WTC11 (cell line): ENCODE data around the gene ITCH. TPM values are rescaled to one million over a fixed set of nuclear protein-coding genes. Genes with fewer than 3 reads are reported as not detected.

Experiments used
- ATAC-seq: fragments of 200-7000 bp; cut with Tn5 transposase; 2 replicates; pipeline ENCODE4 v1.10.0; 2021; ENCODE audit warnings: mild to moderate bottlenecking, moderate library complexity
- CTCF ChIA-PET: fragments of 300-600 bp; sonication (Branson Sonifier 250); formaldehyde crosslinking; loops from one replicate; lab custom pipeline; 2021; ENCODE audit warnings: antibody characterized with exemption; lab: Charles Lee
- POLR2A ChIA-PET: fragments of 350-600 bp; sonication (Branson Sonifier 250); formaldehyde crosslinking; loops from one replicate; lab custom pipeline; 2021; ENCODE audit warnings: antibody characterized with exemption; lab: Charles Lee
- DNase-seq: peaks from one replicate; pipeline ENCODE4 v3.0.0; 2021; ENCODE audit warnings: low spot score
- H3K27ac Mint-ChIP-seq: 2 replicates; pipeline ENCODE4 v1.8.0; 2021; ENCODE audit warnings: mixed read lengths
- H3K27me3 Mint-ChIP-seq: 2 replicates; pipeline ENCODE4 v1.8.0; 2021; ENCODE audit warnings: low read depth, mild to moderate bottlenecking, moderate library complexity, mixed read lengths
- H3K36me3 Mint-ChIP-seq: 2 replicates; pipeline ENCODE4 v1.8.0; 2021; ENCODE audit warnings: mixed read lengths
- H3K4me1 Mint-ChIP-seq: 2 replicates; pipeline ENCODE4 v1.8.0; 2022; ENCODE audit warnings: mixed read lengths
- H3K4me3 Mint-ChIP-seq: 2 replicates; pipeline ENCODE4 v1.8.0; 2021; ENCODE audit warnings: mild to moderate bottlenecking, moderate library complexity, mixed read lengths
- H3K9me3 Mint-ChIP-seq: 2 replicates; pipeline ENCODE4 v1.8.0; 2021; ENCODE audit warnings: mixed read lengths
- CBFB ChIP-seq: sonication (generic); formaldehyde crosslinking; IDR thresholded peaks from 2 replicates; pipeline ENCODE4 v1.8.1; 2022; ENCODE audit warnings: mild to moderate bottlenecking, low read depth, missing genetic modification reagents
- ELF4 ChIP-seq: sonication (generic); formaldehyde crosslinking; IDR thresholded peaks from 2 replicates; pipeline ENCODE4 v1.8.1; 2022; ENCODE audit warnings: low read depth, mild to moderate bottlenecking, moderate library complexity, missing genetic modification reagents
- ESRRA ChIP-seq: sonication (generic); formaldehyde crosslinking; IDR thresholded peaks from 2 replicates; pipeline ENCODE4 v1.8.1; 2022; ENCODE audit warnings: mild to moderate bottlenecking, missing genetic modification reagents, borderline replicate concordance
- FOXK1 ChIP-seq: sonication (generic); formaldehyde crosslinking; IDR thresholded peaks from 2 replicates; pipeline ENCODE4 v1.8.0; 2022; ENCODE audit warnings: mild to moderate bottlenecking, moderate library complexity, missing genetic modification reagents
- FOXP1 ChIP-seq: sonication (generic); formaldehyde crosslinking; IDR thresholded peaks from 2 replicates; pipeline ENCODE4 v1.8.0; 2022; ENCODE audit warnings: missing genetic modification reagents, mild to moderate bottlenecking, moderate library complexity, borderline replicate concordance
- GABPB1 ChIP-seq: sonication (generic); formaldehyde crosslinking; IDR thresholded peaks from 2 replicates; pipeline ENCODE4 v1.8.1; 2023; ENCODE audit warnings: mild to moderate bottlenecking, missing genetic modification reagents
- GRHL2 ChIP-seq: fragments of 250-450 bp; sonication (Bioruptor Pico); IDR thresholded peaks from 2 replicates; pipeline ENCODE4 v1.8.0; 2022; ENCODE audit warnings: mild to moderate bottlenecking, moderate library complexity; ENCODE audit not compliant: insufficient replicate concordance, severe bottlenecking
- MYBL2 ChIP-seq: sonication (generic); formaldehyde crosslinking; IDR thresholded peaks from 2 replicates; pipeline ENCODE4 v1.8.1; 2023; ENCODE audit warnings: mild to moderate bottlenecking, moderate library complexity, missing genetic modification reagents
- NFYB ChIP-seq: sonication (generic); formaldehyde crosslinking; conservative IDR thresholded peaks from 2 replicates; pipeline ENCODE4 v1.8.0; 2022; ENCODE audit warnings: low read depth, missing genetic modification reagents
- NR1H2 ChIP-seq: sonication (generic); formaldehyde crosslinking; IDR thresholded peaks from 2 replicates; pipeline ENCODE4 v1.9.0; 2021; ENCODE audit warnings: mild to moderate bottlenecking, moderate library complexity, missing genetic modification reagents
- NR2C2 ChIP-seq: sonication (generic); formaldehyde crosslinking; IDR thresholded peaks from 2 replicates; pipeline ENCODE4 v1.8.0; 2022; ENCODE audit warnings: mild to moderate bottlenecking, missing genetic modification reagents
- SMAD3 ChIP-seq: sonication (generic); formaldehyde crosslinking; IDR thresholded peaks from 2 replicates; pipeline ENCODE4 v1.8.0; 2022; ENCODE audit warnings: missing genetic modification reagents, mild to moderate bottlenecking, borderline replicate concordance
- SP1 ChIP-seq: sonication (generic); formaldehyde crosslinking; conservative IDR thresholded peaks from 2 replicates; pipeline ENCODE4 v1.8.1; 2022; ENCODE audit warnings: missing genetic modification reagents
- TEAD4 ChIP-seq: sonication (generic); formaldehyde crosslinking; IDR thresholded peaks from 2 replicates; pipeline ENCODE4 v1.8.0; 2022; ENCODE audit warnings: mild to moderate bottlenecking, missing genetic modification reagents
- ZBTB21 ChIP-seq: sonication (generic); formaldehyde crosslinking; IDR thresholded peaks from 2 replicates; pipeline ENCODE4 v1.8.1; 2023; ENCODE audit warnings: mild to moderate bottlenecking, missing genetic modification reagents, borderline replicate concordance
- ZNF138 ChIP-seq: sonication (generic); formaldehyde crosslinking; conservative IDR thresholded peaks from 2 replicates; pipeline ENCODE4 v1.8.1; 2022; ENCODE audit warnings: mild to moderate bottlenecking, moderate library complexity, missing genetic modification reagents
- ZNF219 ChIP-seq: sonication (generic); formaldehyde crosslinking; IDR thresholded peaks from 2 replicates; pipeline ENCODE4 v1.8.0; 2023; ENCODE audit warnings: missing genetic modification reagents, mild to moderate bottlenecking, borderline replicate concordance
- ZNF232 ChIP-seq: sonication (generic); formaldehyde crosslinking; IDR thresholded peaks from 2 replicates; pipeline ENCODE4 v1.8.0; 2022; ENCODE audit warnings: mild to moderate bottlenecking, missing genetic modification reagents
- ZNF396 ChIP-seq: fragments of 250-450 bp; sonication (Bioruptor Pico); IDR thresholded peaks from 2 replicates; pipeline ENCODE4 v1.8.0; 2021; ENCODE audit warnings: mild to moderate bottlenecking, moderate library complexity, borderline replicate concordance
- ZNF423 ChIP-seq: fragments of 250-450 bp; sonication (Bioruptor Pico); IDR thresholded peaks from 2 replicates; pipeline ENCODE4 v2.1.2; 2022; ENCODE audit warnings: mild to moderate bottlenecking, moderate library complexity
- total RNA-seq: library from RNA; stranded (reverse); gene quantifications from 3 replicates; pipeline ENCODE4 v1.2.3, GENCODE V29; 2021
- TF ChIP-seq, protein P1 (sequence below): sonication (generic); formaldehyde crosslinking; IDR thresholded peaks from 2 replicates; pipeline ENCODE4 v1.8.1; 2023; ENCODE audit warnings: mild to moderate bottlenecking, missing genetic modification reagents, borderline replicate concordance
- TF ChIP-seq, protein P2 (sequence below): fragments of 200-600 bp; IDR thresholded peaks from 2 replicates; pipeline ENCODE4 v1.8.0; 2022; ENCODE audit warnings: antibody characterized with exemption
- TF ChIP-seq, protein P3 (sequence below): sonication (generic); formaldehyde crosslinking; IDR thresholded peaks from 2 replicates; pipeline ENCODE4 v1.8.0; 2023; ENCODE audit warnings: missing genetic modification reagents
- TF ChIP-seq, protein P4 (sequence below): sonication (generic); formaldehyde crosslinking; IDR thresholded peaks from 2 replicates; pipeline ENCODE4 v1.8.1; 2022; ENCODE audit warnings: low read depth, mild to moderate bottlenecking, moderate library complexity, missing genetic modification reagents, borderline replicate concordance
- TF ChIP-seq, protein P5 (sequence below): sonication (generic); formaldehyde crosslinking; IDR thresholded peaks from 2 replicates; pipeline ENCODE4 v1.8.0; 2022; ENCODE audit warnings: mild to moderate bottlenecking, missing genetic modification reagents

The ITCH gene
- total RNA-seq, 1 experiment from 2014 or later, result 35.8 TPM

DNA sequence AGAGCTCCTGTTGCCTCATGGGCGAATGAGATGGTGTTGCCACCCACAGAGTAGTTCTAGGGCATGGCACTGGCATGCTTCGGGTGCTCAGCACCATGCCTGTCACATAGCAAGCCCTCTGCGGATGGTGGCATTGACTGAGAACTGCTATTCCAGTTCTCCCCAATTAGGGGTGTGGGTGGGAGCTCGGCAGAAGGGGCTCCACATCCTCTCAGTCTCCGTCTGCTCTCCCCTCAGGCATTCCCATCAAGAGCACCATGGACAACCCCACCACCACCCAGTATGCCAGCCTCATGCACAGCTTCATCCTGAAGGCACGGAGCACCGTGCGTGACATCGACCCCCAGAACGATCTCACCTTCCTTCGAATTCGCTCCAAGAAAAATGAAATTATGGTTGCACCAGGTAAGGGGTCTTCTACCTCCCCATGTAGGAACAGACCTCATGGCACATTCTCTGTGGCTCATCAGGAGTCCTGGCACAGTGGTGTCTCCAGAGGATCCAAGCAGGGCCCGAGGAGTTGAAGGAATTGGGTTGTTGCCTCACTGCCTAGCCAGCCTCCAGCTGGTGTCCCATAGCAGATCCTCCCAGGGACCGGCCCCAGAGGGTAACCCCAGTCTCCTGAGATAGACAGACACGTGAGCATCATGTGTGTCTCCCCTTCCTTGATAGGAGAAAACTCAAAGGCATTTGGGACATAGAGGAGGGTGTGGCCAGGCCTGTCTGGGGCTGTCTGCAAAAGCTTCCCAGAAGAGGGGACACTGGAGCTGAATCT, 171.5 kb downstream of the ITCH start:
- ATAC-seq, result no peak
- CTCF ChIA-PET, result interaction anchor here (1.7 kb wide), 1 partner anchor 12 kb away, joined by 4 read pairs; no protein-coding TSS in a partner anchor
- H3K27me3 Mint-ChIP-seq, result no peaks in the 10 kb centered on the region

DNA sequence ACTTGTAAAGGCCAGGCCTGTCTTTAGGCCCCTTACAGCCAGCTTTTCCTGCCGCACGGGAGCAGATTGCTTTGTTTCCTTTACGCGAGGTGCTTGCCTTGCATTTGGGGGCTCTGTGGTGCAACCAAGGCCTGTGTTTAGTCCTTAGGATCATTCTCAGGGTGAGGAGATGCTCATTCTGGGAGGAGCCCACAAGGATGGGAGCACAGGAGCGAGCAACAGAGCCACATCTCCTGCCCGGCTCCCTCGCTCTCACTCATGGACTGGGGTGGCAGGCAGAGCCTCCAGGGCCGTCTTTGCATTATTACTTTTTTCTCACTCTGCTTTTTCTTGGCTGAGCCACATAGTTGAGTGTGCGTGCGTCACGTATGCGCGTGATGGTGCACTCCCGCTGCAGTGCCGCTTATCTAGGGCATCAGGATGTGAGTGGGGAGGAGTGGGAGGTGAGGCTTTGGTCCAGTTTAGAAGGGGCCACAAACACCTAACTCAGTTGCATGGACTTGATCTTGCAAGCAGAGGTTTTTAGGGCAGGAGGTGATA, 172.3 kb downstream of the ITCH start:
- ChIA-PET CTCF (interaction anchor here (2.2 kb wide), 1 partner anchor 27 kb away, joined by 8 read pairs; no protein-coding TSS in a partner anchor), POLR2A (no interaction called here)
- no peak for ATAC-seq
- no peak overlapping the region for H3K4me3 Mint-ChIP-seq
- no peaks in the 10 kb centered on the region for H3K27me3 Mint-ChIP-seq
- no peaks in the 10 kb centered on the region for H3K9me3 Mint-ChIP-seq
- H3K36me3 Mint-ChIP-seq, result peaks cover 29% of the 10 kb centered on the region
- no peaks in the 10 kb centered on the region for H3K4me1 Mint-ChIP-seq
- H3K27ac Mint-ChIP-seq, result no peak overlapping the region
- no peak for DNase-seq
- TF ChIP-seq CBFB (CRISPR knock-in tag) (no peak), ZBTB21 (no peak), SMAD3 (CRISPR knock-in tag) (no peak), GABPB1 (no peak), MYBL2 (CRISPR knock-in tag) (no peak), GRHL2 (CRISPR knock-in tag) (no peak), NR2C2 (CRISPR knock-in tag) (no peak), NFYB (CRISPR knock-in tag) (no peak), SP1 (CRISPR knock-in tag) (no peak)
- TF ChIP-seq, protein P1, sequence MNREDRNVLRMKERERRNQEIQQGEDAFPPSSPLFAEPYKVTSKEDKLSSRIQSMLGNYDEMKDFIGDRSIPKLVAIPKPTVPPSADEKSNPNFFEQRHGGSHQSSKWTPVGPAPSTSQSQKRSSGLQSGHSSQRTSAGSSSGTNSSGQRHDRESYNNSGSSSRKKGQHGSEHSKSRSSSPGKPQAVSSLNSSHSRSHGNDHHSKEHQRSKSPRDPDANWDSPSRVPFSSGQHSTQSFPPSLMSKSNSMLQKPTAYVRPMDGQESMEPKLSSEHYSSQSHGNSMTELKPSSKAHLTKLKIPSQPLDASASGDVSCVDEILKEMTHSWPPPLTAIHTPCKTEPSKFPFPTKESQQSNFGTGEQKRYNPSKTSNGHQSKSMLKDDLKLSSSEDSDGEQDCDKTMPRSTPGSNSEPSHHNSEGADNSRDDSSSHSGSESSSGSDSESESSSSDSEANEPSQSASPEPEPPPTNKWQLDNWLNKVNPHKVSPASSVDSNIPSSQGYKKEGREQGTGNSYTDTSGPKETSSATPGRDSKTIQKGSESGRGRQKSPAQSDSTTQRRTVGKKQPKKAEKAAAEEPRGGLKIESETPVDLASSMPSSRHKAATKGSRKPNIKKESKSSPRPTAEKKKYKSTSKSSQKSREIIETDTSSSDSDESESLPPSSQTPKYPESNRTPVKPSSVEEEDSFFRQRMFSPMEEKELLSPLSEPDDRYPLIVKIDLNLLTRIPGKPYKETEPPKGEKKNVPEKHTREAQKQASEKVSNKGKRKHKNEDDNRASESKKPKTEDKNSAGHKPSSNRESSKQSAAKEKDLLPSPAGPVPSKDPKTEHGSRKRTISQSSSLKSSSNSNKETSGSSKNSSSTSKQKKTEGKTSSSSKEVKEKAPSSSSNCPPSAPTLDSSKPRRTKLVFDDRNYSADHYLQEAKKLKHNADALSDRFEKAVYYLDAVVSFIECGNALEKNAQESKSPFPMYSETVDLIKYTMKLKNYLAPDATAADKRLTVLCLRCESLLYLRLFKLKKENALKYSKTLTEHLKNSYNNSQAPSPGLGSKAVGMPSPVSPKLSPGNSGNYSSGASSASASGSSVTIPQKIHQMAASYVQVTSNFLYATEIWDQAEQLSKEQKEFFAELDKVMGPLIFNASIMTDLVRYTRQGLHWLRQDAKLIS (CRISPR knock-in tag), result no peak
- TF ChIP-seq, protein P2, sequence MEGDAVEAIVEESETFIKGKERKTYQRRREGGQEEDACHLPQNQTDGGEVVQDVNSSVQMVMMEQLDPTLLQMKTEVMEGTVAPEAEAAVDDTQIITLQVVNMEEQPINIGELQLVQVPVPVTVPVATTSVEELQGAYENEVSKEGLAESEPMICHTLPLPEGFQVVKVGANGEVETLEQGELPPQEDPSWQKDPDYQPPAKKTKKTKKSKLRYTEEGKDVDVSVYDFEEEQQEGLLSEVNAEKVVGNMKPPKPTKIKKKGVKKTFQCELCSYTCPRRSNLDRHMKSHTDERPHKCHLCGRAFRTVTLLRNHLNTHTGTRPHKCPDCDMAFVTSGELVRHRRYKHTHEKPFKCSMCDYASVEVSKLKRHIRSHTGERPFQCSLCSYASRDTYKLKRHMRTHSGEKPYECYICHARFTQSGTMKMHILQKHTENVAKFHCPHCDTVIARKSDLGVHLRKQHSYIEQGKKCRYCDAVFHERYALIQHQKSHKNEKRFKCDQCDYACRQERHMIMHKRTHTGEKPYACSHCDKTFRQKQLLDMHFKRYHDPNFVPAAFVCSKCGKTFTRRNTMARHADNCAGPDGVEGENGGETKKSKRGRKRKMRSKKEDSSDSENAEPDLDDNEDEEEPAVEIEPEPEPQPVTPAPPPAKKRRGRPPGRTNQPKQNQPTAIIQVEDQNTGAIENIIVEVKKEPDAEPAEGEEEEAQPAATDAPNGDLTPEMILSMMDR, result no peak
- TF ChIP-seq, protein P3, sequence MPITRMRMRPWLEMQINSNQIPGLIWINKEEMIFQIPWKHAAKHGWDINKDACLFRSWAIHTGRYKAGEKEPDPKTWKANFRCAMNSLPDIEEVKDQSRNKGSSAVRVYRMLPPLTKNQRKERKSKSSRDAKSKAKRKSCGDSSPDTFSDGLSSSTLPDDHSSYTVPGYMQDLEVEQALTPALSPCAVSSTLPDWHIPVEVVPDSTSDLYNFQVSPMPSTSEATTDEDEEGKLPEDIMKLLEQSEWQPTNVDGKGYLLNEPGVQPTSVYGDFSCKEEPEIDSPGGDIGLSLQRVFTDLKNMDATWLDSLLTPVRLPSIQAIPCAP (CRISPR knock-in tag), result no peak
- TF ChIP-seq, protein P4, sequence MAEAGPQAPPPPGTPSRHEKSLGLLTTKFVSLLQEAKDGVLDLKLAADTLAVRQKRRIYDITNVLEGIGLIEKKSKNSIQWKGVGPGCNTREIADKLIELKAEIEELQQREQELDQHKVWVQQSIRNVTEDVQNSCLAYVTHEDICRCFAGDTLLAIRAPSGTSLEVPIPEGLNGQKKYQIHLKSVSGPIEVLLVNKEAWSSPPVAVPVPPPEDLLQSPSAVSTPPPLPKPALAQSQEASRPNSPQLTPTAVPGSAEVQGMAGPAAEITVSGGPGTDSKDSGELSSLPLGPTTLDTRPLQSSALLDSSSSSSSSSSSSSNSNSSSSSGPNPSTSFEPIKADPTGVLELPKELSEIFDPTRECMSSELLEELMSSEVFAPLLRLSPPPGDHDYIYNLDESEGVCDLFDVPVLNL (CRISPR knock-in tag), result no peak

More for the DNA sequence above, 171.5 kb downstream of the ITCH start:
- TF ChIP-seq ZNF232 (CRISPR knock-in tag), result no peak
- TF ChIP-seq, protein P5, sequence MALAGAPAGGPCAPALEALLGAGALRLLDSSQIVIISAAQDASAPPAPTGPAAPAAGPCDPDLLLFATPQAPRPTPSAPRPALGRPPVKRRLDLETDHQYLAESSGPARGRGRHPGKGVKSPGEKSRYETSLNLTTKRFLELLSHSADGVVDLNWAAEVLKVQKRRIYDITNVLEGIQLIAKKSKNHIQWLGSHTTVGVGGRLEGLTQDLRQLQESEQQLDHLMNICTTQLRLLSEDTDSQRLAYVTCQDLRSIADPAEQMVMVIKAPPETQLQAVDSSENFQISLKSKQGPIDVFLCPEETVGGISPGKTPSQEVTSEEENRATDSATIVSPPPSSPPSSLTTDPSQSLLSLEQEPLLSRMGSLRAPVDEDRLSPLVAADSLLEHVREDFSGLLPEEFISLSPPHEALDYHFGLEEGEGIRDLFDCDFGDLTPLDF, result no peak
- no peak for TF ChIP-seq ZNF396 (CRISPR knock-in tag)
- no peak for TF ChIP-seq TEAD4 (CRISPR knock-in tag)
- no peak for TF ChIP-seq ZNF138 (CRISPR knock-in tag)
- TF ChIP-seq NR1H2, result no peak
- TF ChIP-seq, protein P1 (CRISPR knock-in tag), result no peak
- TF ChIP-seq ELF4 (CRISPR knock-in tag), result no peak
- TF ChIP-seq ESRRA (CRISPR knock-in tag), result no peak
- no peak for TF ChIP-seq ZNF423 (CRISPR knock-in tag)
- no peak for TF ChIP-seq FOXP1 (CRISPR knock-in tag)
- no peak for TF ChIP-seq ZNF219 (CRISPR knock-in tag)
- TF ChIP-seq FOXK1 (CRISPR knock-in tag), result no peak
- Mint-ChIP-seq H3K9me3 (no peaks in the 10 kb centered on the region), H3K36me3 (peaks cover 26% of the 10 kb centered on the region), H3K4me1 (no peaks in the 10 kb centered on the region), H3K27ac (no peak overlapping the region), H3K4me3 (no peak overlapping the region)
- no peak for DNase-seq
- POLR2A ChIA-PET, result no interaction called here
